Cerebellar nuclear complex (tissue), 1 donor: Measurements from ENCODE around the gene CDH3.

Source experiments
- DNase-seq, 2 experiments: peaks; one replicate each; lab custom pipeline; 2025; lab: John Stamatoyannopoulos, UW

The CDH3 gene

GRCh38 chr16:68737730-68738629, 92.9 kb downstream of the CDH3 start:
- no peak for DNase-seq

GRCh38 chr16:68739964-68740627, 95.0 kb downstream of the CDH3 start:
- DNase-seq, result no peak

GRCh38 chr16:68740628-68741346, 95.7 kb downstream of the CDH3 start:
- no peak for DNase-seq

GRCh38 chr16:68743664-68744063, 98.6 kb downstream of the CDH3 start:
- DNase-seq, result no peak

- no peak for DNase-seq
These were observed 99.7 kb downstream of the CDH3 start for GRCh38 chr16:68744744-68745280.

- DNase-seq, result no peak
These were observed 101.8 kb downstream of the CDH3 start for GRCh38 chr16:68746951-68747350.

GRCh38 chr16:68749432-68749831, 104.3 kb downstream of the CDH3 start:
- DNase-seq, result no peak
